SJSA1 (cell line): ENCODE data around the gene NKAIN4. TPM values are rescaled to one million over a fixed set of nuclear protein-coding genes. Genes with fewer than 3 reads are reported as not detected.

Experiments
- DNase-seq, 2 experiments: peaks; one replicate each; pipeline ENCODE4 v3.0.0-alpha.2; 2015 to 2020; ENCODE audit warnings: low spot score in 2 of 2, low read depth in 1 of 2
- H3K27ac ChIP-seq: fragments of 250-450 bp; sonication (Bioruptor Pico); 2 replicates; pipeline ENCODE4 v1.5.1; 2020; ENCODE audit warnings: mild to moderate bottlenecking, moderate library complexity
- H3K27me3 ChIP-seq: fragments of 250-450 bp; sonication (Bioruptor Pico); replicated peaks from 2 replicates; pipeline ENCODE4 v1.5.1; 2020; ENCODE audit warnings: mild to moderate bottlenecking, moderate library complexity
- H3K36me3 ChIP-seq: fragments of 250-450 bp; sonication (Bioruptor Pico); 2 replicates; pipeline ENCODE4 v1.5.1; 2020; ENCODE audit warnings: mild to moderate bottlenecking
- H3K4me1 ChIP-seq: fragments of 250-450 bp; sonication (Bioruptor Pico); replicated peaks from 2 replicates; pipeline ENCODE4 v1.6.1; 2021; ENCODE audit warnings: mild to moderate bottlenecking
- H3K4me3 ChIP-seq: fragments of 250-450 bp; sonication (Bioruptor Pico); 2 replicates; pipeline ENCODE4 v1.5.1; 2020; ENCODE audit warnings: mild to moderate bottlenecking
- H3K9me3 ChIP-seq: fragments of 250-450 bp; sonication (Bioruptor Pico); replicated peaks from 2 replicates; pipeline ENCODE4 v1.5.1; 2020; ENCODE audit warnings: mild to moderate bottlenecking
- total RNA-seq: library from RNA; depleted of rRNA; stranded (reverse); fragments of >200 nt; shearing (Covaris generic); gene quantifications from 2 replicates; pipeline ENCODE4 v1.2.3, GENCODE V29; 2014

NKAIN4 gene
- total RNA-seq, 1 experiment from 2014 or later = not detected

DNA sequence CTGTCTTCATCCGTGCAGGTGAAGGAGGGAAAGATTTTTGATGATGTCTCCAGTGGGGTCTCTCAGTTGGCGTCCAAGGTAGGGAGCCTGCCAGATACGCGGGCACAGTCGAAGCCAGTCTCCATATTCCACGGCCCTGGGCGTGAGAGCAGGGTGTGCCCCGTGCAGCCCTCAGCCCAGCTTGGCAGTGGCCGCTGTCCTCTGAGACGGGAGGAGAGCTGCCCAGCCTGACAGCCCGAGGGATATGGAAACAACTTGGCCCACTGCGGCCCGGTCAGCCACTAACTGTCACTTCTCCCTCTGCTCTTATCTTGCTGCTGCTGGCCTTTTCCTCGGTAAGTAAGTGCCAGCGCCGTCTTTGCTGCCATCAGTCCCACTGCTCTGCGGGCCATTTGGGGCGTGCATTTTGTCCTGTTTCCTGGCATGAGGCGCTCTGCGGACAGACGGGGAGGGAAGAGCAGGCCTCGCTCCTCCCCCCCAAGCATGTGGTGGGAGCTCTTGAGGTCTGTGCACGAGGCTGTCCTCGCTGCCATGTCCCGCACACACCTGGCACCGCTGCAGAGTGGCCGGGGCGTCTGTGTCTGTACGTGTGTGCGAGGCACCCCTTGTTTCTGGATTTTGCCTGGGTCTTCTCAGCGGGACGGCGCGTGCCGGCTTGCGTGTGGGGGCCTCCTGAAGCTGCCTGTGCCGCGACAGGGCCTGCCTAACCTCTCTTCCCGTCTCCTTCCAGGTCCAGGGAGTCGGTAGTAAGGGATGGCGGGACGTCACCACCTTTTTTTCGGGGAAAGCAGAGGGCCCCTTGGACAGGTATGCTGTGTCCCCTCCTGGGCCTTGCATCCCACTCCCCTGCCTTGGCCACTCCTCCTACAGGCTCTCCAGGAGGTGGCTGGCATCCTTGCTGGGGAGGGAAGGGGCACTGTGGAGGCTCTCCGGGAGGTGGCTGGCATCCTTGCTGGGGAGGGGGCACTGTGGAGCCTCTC, 31.7 kb upstream of the NKAIN4 start:
- Histone ChIP-seq H3K4me1 (no peaks in the 10 kb centered on the region), H3K27me3 (no peaks in the 10 kb centered on the region), H3K4me3 (no peak overlapping the region), H3K9me3 (no peaks in the 10 kb centered on the region), H3K27ac (no peak overlapping the region), H3K36me3 (peaks cover 75% of the 10 kb centered on the region)
- DNase-seq = no peak

DNA sequence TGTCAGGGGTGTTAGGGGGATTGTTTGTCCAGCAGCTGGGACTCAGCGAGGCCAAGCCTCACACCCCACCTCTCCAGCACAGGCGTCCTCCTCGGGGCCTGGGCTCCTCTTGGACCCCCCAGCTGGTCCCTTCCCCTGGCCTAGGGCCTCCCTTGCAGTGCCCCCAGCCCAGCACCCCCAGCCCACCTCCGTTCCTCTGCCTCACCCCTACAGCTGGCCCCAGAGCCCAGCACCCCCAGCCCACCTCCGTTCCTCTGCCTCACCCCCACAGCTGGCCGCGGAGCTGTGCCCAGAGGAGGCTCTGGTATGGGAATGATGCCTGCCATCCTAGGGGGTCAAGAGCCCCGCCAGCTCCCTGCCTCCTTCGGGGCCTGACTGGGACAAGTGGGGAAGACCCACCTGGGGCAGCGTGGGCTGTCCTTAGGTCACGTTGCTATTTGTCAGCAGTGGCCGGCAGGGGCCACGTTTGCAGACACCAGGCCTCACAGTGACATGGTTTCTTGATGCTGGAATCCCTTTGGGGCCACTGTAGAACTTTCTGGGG, 30.8 kb upstream of the NKAIN4 start:
- peaks cover 80% of the 10 kb centered on the region for H3K36me3 ChIP-seq
- H3K4me1 ChIP-seq = no peaks in the 10 kb centered on the region
- no peaks in the 10 kb centered on the region for H3K27me3 ChIP-seq
- no peak overlapping the region for H3K4me3 ChIP-seq
- no peaks in the 10 kb centered on the region for H3K9me3 ChIP-seq
- DNase-seq = no peak
- H3K27ac ChIP-seq = no peak overlapping the region

DNA sequence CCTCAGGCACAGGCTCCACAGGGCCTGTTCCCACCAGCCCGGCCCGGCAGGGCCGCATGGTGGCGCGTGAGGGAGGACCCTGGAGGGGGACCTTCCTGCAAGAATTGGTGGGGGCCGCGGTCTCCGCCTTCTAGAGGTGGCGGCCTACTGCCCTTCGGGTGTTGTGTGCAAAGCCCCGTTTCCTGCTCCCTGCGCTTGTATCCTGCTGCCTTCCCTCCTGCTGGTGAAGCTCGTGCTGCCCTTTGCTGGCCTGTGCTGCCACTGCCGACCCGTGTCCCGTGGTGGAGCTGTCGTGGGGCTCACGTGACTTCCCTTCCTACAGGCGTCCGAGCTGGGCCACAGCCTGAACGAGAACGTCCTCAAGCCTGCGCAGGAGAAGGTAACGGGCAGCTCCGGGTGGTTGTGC, 30.3 kb upstream of the NKAIN4 start:
- no peak for DNase-seq
- peaks cover 86% of the 10 kb centered on the region for H3K36me3 ChIP-seq

DNA sequence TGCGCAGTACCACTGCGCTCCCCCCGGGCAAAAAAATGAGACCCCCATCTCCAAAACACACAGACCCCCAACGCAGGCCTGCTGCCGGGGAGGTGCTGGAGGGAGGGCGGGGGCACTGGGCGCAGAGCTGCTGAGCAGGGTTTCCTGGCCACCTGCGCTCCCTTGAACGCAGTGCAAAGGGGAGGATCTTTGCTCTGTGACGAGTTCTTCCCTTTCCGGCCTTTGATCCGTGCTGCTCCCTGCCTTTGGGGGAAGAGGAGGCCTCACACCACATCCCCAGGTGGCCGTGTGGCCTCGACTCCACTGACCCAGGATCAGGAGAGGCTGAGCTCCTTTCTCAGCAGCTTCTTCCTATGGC, 29.8 kb upstream of the NKAIN4 start:
- DNase-seq = no peak
- no peaks in the 10 kb centered on the region for H3K27me3 ChIP-seq
- no peak overlapping the region for H3K27ac ChIP-seq
- H3K36me3 ChIP-seq = peaks cover 86% of the 10 kb centered on the region
- no peaks in the 10 kb centered on the region for H3K4me1 ChIP-seq
- H3K9me3 ChIP-seq = no peaks in the 10 kb centered on the region
- H3K4me3 ChIP-seq = no peak overlapping the region

More for the DNA sequence above, 30.3 kb upstream of the NKAIN4 start:
- H3K9me3 ChIP-seq = no peaks in the 10 kb centered on the region
- H3K4me3 ChIP-seq = no peak overlapping the region
- no peaks in the 10 kb centered on the region for H3K27me3 ChIP-seq
- H3K27ac ChIP-seq = no peak overlapping the region
- H3K4me1 ChIP-seq = no peaks in the 10 kb centered on the region

DNA sequence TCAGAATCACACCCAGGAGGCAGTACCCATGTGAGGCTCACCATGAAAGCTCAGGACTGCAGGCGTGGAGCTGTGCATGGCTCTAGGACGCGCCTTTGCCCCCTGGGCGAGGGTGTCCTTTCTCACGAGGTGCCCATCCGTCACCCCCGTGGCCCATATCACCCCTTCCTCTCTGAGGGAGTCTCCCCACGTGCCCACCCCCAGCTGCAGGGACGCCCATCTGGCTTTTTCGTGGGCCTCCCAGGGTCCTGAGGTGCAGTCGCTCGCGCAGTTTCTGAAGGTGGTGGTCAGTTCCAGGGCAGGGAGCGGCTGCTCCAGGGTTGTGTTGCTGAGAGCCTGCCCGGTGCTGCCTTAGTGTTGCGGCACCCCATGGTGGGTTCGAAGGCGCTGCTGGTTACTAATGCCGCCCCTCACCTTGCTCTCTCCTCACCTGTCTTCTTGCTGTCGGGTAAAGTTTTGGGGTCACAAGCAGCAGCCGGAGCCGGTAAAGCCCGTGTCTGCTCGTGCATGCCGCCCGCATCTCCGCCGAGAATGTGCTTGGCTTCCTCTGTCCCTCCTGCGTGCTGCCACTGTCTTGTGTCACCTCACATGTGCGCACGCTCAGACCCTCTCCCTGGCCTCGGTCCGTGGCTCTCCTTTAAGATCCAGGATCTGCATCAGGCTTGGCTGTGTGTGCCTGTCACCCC, 29.3 kb upstream of the NKAIN4 start:
- Histone ChIP-seq H3K36me3 (peaks cover 86% of the 10 kb centered on the region), H3K27me3 (no peaks in the 10 kb centered on the region), H3K27ac (no peak overlapping the region), H3K9me3 (no peaks in the 10 kb centered on the region), H3K4me1 (no peaks in the 10 kb centered on the region), H3K4me3 (no peak overlapping the region)
- no peak for DNase-seq

DNA sequence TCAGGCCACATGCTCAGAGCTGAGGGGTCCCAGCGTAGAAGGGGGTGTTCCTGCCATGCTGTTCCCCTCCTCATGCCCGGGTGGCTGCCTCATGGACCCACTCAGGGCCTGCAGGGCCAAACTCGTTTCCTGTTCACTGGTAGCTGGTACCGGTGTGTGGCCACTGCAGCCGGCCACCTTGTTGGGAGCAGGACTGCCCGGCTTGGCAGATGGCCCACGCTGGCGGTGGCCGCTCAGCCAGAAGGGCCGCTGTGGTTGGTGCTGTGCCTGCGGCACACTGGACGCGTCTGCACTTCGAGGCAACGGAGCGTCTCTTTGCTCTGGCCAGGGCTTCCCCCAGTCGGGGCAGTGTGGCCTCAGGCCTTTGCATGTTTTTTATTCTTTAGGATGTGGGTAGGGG, 28.7 kb upstream of the NKAIN4 start:
- no peak overlapping the region for H3K4me3 ChIP-seq
- H3K4me1 ChIP-seq = no peaks in the 10 kb centered on the region
- H3K9me3 ChIP-seq = no peaks in the 10 kb centered on the region
- peaks cover 86% of the 10 kb centered on the region for H3K36me3 ChIP-seq
- no peaks in the 10 kb centered on the region for H3K27me3 ChIP-seq
- no peak overlapping the region for H3K27ac ChIP-seq
- no peak for DNase-seq

DNA sequence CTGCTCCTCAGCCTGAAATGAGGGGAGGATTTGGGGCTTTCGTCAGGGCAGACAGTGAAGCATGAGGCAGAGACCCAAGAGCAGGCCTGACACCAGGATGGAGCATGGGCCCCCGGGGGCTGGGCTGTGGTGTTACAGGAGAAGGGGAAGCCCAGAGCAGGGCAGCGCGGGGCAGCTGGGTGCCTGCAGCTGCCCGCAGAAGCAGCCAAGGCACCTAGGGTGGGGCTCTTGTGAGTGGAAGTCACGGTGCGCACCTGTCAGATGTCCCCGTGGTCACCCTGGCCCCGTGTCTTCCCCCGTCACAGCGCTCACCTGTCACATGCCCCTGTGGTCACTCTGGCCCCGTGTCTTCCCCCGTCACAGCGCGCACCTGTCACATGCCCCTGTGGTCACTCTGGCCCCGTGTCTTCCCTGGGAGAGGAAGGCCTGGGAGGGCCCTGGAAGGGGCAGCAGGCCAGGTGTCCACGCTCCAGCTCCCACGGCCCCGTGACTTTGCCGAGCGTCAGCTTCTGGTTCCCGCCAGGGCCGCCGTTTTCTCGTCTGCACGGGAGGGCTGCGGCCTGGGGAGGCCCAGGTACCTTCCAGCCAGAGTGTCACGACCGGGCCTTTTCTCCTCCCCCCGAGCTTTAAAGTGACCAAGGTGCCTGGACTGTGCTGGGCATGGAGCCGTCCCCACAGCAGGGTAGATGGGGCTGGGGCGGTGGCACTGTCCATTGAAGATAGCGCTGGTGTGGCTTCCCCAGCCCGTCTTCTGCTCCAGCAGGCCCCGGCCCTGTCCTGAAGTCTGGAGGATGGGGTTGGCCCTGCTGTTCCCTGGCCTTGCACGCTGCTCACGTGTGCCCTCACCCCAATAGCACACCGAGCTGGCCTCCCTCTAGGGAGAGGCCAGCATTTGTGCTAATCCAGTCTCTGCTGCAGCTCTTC, 27.7 kb upstream of the NKAIN4 start:
- H3K4me1 ChIP-seq = no peaks in the 10 kb centered on the region
- no peak overlapping the region for H3K4me3 ChIP-seq
- no peak overlapping the region for H3K27ac ChIP-seq
- H3K9me3 ChIP-seq = no peaks in the 10 kb centered on the region
- DNase-seq = no peak
- H3K36me3 ChIP-seq = peaks cover 88% of the 10 kb centered on the region
- no peaks in the 10 kb centered on the region for H3K27me3 ChIP-seq

DNA sequence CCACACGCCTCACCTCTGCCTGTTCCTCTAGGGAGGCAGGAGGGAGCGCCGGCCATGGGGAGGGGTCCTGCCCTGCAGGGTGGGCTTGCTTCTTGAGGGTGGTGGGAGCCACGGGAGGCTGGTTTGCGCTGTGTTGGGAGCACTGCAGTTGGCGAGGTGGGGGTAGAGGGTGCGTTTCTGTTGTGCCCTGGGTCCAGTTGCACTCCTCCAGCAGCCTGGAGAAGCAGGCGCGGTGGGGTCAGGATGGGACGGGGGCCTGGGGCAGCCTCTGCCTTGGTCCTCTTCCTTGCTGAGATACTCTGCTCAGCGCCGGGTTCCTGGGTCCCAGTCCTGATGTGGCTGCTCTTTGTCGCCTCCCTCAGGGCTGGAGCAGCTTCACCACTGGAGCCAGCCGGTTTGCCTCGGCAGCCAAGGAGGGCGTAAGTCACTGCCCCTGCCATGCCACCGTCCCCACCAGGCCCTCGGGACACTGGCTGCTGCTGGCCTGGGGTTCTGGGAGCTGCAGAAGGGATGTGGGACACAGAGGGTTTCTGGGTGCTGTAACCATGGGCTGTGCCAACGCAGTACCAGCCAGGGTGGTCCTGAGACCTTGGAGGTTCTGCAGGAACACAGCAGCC, 26.8 kb upstream of the NKAIN4 start:
- Histone ChIP-seq H3K27me3 (no peaks in the 10 kb centered on the region), H3K36me3 (peaks cover 94% of the 10 kb centered on the region), H3K4me1 (no peaks in the 10 kb centered on the region), H3K27ac (no peak overlapping the region), H3K9me3 (no peaks in the 10 kb centered on the region), H3K4me3 (no peak overlapping the region)
- DNase-seq = no peak

DNA sequence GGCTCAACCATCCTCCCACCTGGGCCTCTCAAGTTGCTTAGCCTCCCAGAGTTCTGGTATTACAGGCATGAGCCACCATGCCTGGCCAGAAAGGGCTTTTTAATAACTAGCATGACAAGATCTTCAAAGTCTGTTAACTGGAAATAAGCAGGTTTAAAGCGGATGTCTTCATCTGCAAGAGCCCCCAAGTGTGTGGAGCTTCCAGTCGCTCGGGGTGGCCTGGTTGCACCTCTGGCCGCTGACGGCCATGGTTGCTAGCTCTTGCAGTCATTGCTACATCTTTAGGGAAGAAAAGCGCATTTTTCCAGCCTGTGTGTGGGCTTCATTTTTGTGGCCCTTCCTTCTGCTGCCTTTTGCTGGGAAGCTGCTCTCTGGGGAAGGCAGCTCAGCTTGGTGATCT, 26.1 kb upstream of the NKAIN4 start:
- Histone ChIP-seq H3K27me3 (no peaks in the 10 kb centered on the region), H3K9me3 (no peaks in the 10 kb centered on the region), H3K4me3 (no peak overlapping the region), H3K36me3 (peaks cover 94% of the 10 kb centered on the region), H3K27ac (no peak overlapping the region), H3K4me1 (no peaks in the 10 kb centered on the region)
- DNase-seq = no peak

DNA sequence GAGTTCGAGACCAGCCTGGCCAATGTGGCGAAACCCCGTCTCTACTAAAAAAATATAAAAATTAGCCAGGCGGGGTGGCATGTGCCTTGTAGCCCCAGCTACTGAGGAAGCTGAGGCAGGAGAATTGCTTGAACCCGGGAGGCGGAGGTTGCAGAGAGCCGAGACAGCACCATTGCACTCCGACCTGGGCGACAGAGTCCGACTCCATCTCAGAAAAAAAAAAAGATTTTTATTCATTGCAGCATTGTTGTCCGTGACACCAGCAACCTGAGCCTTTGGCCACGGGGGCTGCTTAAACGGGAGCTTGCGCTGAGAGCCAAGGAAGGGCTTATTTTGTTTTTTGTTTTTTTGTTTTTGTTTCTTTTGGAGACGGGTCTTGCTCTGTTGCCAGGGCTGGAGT, 25.7 kb upstream of the NKAIN4 start:
- DNase-seq = no peak
- Histone ChIP-seq H3K4me1 (no peaks in the 10 kb centered on the region), H3K27me3 (no peaks in the 10 kb centered on the region), H3K27ac (no peak overlapping the region), H3K36me3 (peaks cover 94% of the 10 kb centered on the region), H3K4me3 (no peak overlapping the region), H3K9me3 (no peaks in the 10 kb centered on the region)

DNA sequence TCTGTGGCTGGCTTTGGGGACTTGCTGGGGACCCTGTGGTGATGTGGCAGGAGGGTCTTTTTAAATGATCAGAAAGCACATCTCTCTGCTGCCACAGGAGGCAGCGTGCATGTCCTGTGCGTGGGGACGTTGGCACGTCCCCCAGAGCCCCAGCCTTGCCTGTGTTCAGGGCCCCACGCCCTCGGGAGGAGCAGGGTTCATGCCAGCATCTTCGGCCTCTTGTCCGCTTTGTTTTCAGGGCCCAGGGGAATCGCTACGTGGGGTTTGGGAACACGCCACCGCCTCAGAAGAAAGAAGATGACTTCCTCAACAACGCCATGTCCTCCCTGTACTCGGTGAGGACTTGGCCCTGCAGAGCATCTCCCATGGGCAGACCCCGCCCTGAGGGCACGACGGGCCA, 24.4 kb upstream of the NKAIN4 start:
- no peak for DNase-seq
- Histone ChIP-seq H3K36me3 (peaks cover 91% of the 10 kb centered on the region), H3K4me1 (peaks cover 7% of the 10 kb centered on the region), H3K27me3 (no peaks in the 10 kb centered on the region), H3K27ac (no peak overlapping the region), H3K4me3 (no peak overlapping the region), H3K9me3 (no peaks in the 10 kb centered on the region)

DNA sequence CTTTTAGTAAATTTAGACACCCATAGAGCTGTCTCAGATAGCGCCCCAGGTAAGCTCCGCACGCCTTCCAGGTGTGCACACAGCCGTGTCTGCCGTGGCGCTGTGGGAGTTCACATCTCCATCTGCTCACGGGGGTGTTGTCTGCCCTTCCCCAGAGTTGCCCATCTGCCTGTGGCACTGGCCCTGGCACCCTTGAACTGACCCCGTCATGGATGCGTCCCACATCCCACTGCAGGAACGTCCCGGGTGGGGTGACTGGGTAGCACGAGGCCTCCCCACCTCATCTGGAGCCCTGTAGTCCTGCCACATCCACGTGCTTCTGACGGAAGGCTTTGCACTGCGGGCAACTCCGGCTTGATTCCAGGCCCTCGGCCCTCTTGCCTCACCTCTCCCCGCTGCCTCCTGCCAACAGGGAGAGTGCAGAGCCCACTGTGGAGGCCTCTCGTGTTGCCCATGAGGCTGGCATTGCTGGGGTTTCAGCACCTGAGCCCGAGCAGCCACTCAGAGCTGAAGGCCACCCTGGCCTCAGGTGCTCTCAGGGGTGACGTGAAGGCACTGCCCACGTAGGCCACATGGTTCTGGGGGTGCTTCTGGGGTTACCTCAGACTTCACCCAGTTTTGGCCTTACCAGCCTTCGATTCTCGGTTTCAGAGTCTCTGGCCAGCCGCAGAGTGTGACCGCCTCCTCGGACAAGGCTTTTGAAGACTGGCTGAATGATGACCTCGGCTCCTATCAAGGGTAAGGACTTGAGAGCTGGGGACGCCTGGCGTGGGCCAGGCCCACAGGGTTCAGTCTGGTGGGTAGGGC, 23.4 kb upstream of the NKAIN4 start:
- H3K27me3 ChIP-seq = no peaks in the 10 kb centered on the region
- peaks cover 12% of the 10 kb centered on the region for H3K4me1 ChIP-seq
- H3K4me3 ChIP-seq = no peak overlapping the region
- peaks cover 83% of the 10 kb centered on the region for H3K36me3 ChIP-seq
- H3K27ac ChIP-seq = no peak overlapping the region
- no peaks in the 10 kb centered on the region for H3K9me3 ChIP-seq
- no peak for DNase-seq
